GM19043 (cell line): ENCODE measurements around the gene RAB5IF.
"Not testable (repeated sequence)": the region's sequence is repeated elsewhere in the genome, so short reads cannot be mapped to it uniquely, and the experiment has no call there.

Experiments used
- ATAC-seq: cut with Tn5 transposase; IDR thresholded peaks from one replicate; pipeline ENCODE4 v1.9.1; 2021; ENCODE audit warnings: low read depth; ENCODE audit not compliant: unreplicated experiment

The RAB5IF gene

DNA sequence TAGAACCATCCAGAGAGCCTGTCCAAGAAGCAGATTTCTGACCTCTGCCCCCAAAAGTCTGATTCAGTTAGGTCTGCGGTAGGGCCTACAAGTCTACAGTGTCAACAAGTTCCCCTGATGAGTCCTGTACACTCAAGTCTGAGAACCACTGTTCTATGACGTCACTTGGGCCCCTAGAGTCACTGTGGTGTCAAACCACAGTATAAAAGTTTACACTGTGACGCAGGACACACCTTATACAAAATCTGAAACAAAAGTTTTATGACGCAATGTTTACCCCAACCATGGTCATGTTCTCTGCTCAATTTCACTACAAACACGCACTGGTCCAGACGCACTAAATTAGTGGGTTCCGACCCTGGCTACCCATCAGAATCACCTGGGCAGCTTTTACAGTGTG, 22.5 kb downstream of the RAB5IF start:
- ATAC-seq = no peak

DNA sequence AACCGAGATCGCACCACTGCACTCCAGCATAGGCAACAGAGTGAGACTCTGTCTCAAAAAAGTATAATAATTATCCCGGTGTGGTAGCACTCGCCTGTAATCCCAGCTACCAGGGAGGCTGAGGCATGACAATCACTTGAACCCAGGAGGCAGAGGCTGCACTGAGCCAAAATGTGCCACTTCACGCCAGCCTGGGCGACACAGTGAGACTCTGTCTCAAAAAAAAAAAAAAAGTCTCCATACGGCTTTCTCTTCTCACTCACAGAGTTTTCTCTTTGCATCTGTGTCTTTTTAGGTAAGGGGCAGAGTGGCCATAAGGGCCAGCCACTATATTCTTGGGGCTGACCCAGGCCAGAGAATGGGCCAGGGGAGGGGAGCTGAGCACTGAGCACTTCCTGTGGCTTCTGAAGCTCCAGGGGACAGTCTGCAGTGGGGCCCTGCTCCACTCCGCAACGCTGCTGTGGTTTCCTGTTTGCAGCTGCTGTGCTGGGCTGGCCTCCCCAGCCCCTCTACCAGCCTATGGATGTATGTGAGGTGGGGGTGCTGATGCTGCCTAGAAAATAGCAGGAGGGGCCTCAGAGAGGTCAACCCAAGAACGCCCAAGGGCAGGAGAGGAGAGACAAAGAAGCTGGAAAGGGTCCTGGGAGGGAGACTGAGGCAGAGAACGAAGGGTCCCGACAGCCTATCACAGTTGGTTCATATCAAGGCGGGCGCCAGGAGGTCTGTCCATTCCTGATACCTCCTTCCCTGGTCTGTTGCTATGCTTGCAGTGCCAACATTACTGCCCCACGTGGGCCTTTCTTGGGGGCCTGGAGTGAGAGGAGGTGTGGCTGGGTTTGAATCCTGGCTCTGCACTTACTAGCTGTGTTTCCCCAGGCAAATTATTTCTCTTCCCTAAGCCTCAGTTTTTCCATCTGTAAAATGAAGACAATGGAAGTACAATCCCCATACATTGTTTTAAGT, 24.4 kb downstream of the RAB5IF start:
- ATAC-seq = no peak

- no peak for ATAC-seq
These were observed 26.1 kb downstream of the RAB5IF start for GRCh38 chr20:36631646-36632045.

DNA sequence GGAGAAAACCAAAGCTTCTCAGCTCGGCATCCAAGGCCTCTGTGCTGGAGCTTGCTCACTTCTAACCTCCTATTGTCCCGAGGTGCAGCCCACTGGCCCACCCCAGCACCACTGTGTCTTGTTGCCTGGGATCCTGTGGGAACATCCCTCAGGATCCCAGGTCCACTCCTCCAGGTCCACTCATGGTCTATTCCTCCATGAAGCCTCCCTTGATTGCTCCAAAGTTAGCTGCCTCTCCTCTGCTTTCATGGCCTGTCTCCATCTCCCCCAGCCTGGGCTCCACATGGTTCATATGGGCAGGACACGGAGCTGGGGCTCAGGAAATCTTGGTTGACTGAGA, 26.5 kb downstream of the RAB5IF start:
- no peak for ATAC-seq

GRCh38 chr20:36632487-36633284, 27.1 kb downstream of the RAB5IF start:
- no peak for ATAC-seq

- ATAC-seq = no peak
These were observed 27.8 kb downstream of the RAB5IF start for GRCh38 chr20:36633285-36633772.

DNA sequence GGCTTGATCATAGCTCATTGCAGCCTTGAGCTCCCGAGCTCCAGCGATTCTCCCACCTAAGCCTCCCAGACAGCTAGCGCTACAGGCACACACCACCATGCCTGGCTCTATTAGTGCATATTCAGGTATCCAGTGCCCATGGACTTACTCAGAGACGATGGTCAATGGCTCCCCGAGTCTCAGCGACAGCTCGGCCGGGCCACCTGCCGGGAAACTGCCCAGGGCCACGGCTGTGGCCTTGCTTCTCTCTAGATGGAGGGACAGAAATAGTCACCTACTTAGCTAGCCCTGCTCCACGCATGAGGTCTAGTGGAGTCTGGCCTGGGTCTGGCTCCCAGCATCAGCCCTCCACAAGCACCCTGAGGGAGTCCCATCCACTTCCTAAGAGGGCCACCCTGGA, 28.8 kb downstream of the RAB5IF start:
- ATAC-seq = no peak

DNA sequence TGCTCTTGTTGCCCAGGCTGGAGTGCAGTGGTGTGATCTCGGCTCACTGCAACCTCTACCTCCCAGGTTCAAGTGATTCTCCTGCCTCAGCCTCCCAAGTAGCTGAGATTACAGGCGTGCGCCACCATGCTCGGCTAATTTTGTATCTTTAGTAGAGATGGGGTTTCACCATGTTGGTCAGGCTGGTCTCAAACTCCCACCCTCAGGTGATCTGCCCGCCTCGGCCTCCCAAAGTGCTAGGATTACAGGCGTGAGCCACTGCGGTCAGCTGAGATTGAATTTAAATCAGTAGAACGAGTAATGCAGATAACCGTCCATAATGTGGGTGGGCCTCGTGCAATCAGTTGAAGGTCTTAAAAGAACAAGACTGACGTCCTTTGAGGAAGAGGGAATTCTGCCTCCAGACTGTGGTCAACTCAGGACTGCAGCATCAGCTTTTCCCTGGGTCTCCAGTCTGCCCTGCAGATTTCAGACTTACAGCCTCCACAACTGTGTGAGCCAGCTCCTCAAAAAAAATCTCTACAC, 33.4 kb downstream of the RAB5IF start:
- ATAC-seq = not testable (repeated sequence)

DNA sequence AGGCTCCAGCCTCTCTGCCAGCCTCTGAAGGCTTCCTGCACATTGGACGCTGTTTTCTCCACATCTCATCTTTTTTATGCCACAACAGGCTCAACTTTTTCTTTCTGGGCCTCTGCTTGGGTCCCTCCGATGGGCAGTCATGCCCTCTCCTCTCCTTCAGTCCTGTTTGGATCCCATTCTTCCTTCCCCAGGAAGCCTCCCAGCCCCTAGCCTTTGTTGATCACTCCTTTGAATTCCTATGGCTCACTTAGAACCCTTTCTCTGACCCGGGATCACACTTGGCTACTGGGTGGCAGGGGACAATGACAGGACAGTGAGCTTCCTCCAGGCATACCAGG, 35.9 kb downstream of the RAB5IF start:
- ATAC-seq = no peak

GRCh38 chr20:36642136-36642535, 36.6 kb downstream of the RAB5IF start:
- ATAC-seq = no peak

DNA sequence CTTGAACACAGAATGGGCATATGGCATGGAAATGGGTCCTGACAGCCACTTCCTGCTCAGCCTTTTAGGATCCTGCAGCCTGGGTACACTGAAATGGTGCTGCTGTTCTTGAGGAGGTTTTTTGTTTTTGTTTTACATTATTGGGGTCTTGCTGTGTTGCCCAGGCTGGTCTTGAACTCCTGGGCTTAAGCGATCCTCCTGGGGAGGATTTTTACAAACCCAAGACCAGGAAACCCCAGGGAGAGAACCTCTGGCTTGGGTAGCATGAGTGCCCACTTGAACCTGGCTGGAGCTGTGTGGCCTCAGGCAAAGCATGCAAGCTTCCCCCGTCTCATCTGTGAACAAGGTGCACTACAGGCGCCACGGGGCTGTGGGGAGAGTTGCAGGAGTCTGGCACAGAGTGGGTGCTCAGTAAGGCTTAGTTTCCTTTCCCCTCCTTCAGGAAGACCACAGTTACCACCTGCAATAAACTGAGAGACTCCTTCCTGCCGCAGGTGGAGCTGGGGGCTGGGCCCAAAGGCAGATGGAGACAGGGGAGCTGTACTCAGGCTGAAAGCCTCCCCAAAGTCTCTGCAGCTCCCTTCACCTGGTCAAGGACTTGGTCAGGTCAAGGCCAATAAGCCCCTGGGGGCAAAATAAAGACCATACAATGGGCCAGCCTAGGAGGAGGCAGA, 38.6 kb downstream of the RAB5IF start:
- no peak for ATAC-seq

DNA sequence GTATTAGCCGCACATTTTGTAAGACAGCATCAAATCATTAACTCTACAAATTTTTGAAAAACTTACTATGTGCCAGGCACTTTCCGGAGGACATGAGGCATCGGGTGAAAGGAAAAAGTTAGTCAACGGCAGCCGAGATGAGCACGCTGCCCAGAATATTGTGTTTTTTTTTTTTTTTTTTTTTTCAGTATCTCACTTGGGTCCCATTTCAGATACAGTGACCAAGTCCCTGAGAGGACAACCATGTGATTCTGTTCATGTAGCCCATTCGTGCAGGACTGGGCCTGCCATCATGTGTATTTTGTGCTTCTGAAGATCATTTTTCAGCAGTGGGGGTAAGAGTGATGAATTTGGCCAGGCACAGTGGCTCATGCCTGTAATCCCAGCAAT, 39.1 kb downstream of the RAB5IF start:
- ATAC-seq = no peak

GRCh38 chr20:36645353-36645752, 39.8 kb downstream of the RAB5IF start:
- ATAC-seq = no peak

DNA sequence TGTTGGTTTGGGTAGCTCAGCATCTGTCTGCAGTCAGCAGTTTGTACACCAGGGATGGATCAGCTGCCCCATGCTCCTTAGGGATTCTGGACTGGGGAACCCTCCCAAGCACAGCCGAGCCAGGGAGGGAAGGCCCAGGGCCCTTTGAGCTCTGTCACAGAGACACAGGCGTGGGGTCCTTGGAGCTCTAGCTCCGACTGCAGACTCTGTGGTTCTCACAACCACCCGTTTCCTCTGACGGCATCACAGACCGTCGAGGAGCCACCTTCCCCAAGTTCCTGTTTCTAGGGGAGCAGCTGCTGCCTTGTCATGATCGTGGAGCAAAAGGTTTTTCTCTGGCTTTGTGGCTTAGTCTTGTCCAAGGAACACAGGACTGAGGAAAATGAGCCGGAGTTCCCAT, 40.4 kb downstream of the RAB5IF start, which contains the start of gene SLA2:
Gene SLA2, minus strand, starts transcription at position 199 of the 400 bp plus-strand sequence. CDS start 4,861 bp downstream, outside the sequence.
- no peak for ATAC-seq

DNA sequence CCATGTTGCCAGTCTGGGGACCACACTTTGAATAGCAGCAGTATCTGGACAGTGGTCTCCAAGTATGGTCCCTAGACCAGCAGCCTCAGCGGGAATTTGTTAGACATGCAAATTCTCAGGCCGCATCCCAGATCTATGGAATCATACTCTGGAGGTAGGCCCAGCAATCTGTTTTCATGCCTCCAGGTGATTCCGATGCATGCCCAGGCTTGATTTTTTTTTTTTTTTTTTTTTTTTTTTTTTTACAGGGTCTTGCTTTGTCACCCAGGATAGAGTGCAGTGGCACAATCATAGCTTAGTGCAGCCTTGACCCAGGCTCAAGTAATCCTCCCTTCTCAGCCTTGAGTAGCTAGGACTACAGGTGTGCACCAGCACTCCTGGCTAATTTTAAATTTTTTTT, 41.1 kb downstream of the RAB5IF start:
- ATAC-seq = no peak

DNA sequence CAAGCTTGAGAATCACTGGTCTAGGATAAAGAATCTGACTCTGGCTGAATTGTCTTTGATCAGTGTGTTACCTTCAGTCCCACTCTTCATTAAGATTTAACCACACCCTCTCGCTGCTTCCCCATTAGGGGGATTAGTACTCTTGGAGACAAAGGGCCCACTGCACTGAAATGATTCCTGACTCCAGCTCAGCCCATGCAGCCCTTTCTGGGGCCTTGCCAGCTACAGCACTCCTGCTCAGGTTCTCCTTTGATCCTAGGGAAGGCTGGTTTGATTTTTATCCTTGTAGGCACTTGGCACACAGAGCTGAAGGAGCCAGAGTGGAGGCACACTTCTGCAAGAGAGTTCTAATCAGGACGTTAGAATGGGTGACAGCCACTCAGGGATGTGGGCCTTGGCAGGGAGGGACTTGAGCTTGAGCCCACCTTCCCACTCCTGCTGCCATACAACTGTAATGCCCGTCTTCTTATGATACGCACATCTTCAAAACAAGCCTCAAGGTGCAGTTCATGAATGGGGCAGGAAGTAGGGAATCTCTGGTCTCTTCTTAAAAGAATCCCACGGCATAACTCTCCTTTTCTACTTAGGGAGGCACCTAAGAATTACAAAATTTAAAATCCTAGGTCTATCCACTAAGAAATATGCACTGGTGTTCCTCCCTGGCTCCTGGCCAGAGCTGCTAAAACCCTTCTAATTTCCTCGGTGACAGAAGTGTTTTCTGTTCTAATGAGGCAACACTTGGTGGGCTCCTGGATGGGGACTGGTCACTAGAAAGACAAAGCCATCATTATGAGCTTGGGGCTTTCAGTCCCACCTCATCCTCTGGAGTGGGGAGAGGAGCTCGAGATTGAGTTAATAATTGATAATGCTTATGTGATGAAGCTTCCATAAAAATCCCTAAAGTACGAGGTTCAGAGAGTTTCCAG, 41.9 kb downstream of the RAB5IF start:
- ATAC-seq = no peak

DNA sequence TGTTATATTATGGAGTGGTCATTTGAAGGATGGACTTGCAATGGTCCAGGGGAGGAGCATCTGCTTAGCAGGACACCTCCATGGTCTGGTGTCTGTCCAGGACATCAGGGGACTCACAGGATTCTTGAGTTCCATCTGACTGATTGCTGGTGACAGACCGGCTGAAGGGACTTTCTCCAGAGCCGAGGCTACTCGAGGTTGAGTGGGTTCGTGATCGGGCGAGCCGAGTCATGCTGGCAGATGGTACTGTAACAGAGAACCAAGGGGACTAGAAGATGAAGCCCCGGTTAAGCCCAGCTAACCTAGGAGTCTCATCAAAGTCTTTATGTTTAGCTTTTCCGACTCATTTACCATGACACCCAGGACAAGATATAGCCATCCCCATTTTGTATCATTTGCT, 47.9 kb downstream of the RAB5IF start:
- ATAC-seq = no peak

GRCh38 chr20:36654506-36654905, 48.9 kb downstream of the RAB5IF start:
- ATAC-seq = no peak

GRCh38 chr20:36655004-36655403, 49.4 kb downstream of the RAB5IF start:
- ATAC-seq = no peak

DNA sequence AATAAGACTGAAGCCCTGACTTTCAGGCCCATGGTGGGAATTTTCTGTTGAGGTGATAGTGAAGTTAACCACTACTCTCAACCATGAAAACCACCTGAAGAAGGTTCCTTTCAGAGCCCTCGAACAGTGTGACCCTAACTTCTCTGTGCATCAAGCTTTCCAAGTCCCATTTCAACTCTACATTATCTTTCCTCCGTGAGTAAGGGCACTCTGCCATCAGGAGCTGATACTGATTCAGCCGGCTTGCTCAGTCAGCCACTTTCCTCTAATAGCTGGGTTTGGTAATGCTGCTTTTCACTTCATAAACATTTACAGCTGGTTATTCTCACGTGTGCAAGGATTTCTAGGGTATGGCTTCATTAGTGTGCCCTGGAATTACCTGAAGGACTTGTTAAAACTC, 51.2 kb downstream of the RAB5IF start:
- ATAC-seq = no peak
